SK-N-SH (cell line): Measurements from ENCODE around the gene HS6ST3. TPM values are rescaled to one million over a fixed set of nuclear protein-coding genes. Genes with fewer than 3 reads are reported as not detected.

Source experiments
- CTCF ChIA-PET: fragments of 300-600, 350-600 bp; formaldehyde crosslinking; extraction: SDS; loops from one replicate; lab custom pipeline; 2021; lab: Yijun Ruan, JAX
- POLR2A ChIA-PET: fragments of 350-600 bp; sonication (Branson Sonifier 250); formaldehyde crosslinking; extraction: SDS; loops from one replicate; lab custom pipeline; 2020; ENCODE audit warnings: antibody characterized with exemption, inconsistent platforms; lab: Yijun Ruan, JAX
- DNase-seq: peaks from one replicate; pipeline ENCODE4 v3.0.0; 2012
- H2AFZ ChIP-seq: fragments of 200-600 bp; sonication (generic); 2 replicates; pipeline ENCODE4 v1.8.1; 2016; ENCODE audit warnings: antibody characterized with exemption, mild to moderate bottlenecking, low read depth
- H3F3A ChIP-seq: fragments of 200-600 bp; sonication (generic); replicated peaks from 2 replicates; pipeline ENCODE3; 2016; ENCODE audit warnings: antibody characterized with exemption, mild to moderate bottlenecking; ENCODE audit not compliant: insufficient read depth
- H3K27ac ChIP-seq, 2 experiments: fragments of 200-500 bp in 1 of 2; fragments of 200-600 bp in 1 of 2; sonication (Bioruptor generic) in 1 of 2; sonication (generic), shearing (Covaris generic) in 1 of 2; 2 replicates each; pipeline versions ENCODE4 v1.5.1 to v1.6.1; 2014 to 2016; ENCODE audit warnings: low read depth in 2 of 2, inconsistent platforms in 1 of 2, low read length in 1 of 2, mild to moderate bottlenecking in 1 of 2, mixed read lengths in 1 of 2
- H3K27me3 ChIP-seq: fragments of 200-600 bp; sonication (generic), shearing (Covaris generic); 2 replicates; pipeline ENCODE4 v1.6.1; 2016; ENCODE audit warnings: mixed run types; ENCODE audit not compliant: insufficient read depth
- H3K36me3 ChIP-seq, 2 experiments: fragments of 200-500 bp in 1 of 2; fragments of 200-600 bp in 1 of 2; sonication (Bioruptor generic) in 1 of 2; sonication (generic) in 1 of 2; replicated peaks in 1 of 2; 2 replicates each; pipeline versions ENCODE3 to v1.5.1; 2014 to 2016; ENCODE audit warnings: low read length in 1 of 2, mild to moderate bottlenecking in 1 of 2; ENCODE audit not compliant: insufficient read depth in 2 of 2, control insufficient read depth in 1 of 2
- H3K4me1 ChIP-seq, 2 experiments: fragments of 200-500 bp in 1 of 2; fragments of 200-600 bp in 1 of 2; sonication (Bioruptor generic) in 1 of 2; sonication (generic), shearing (Covaris generic) in 1 of 2; 2 replicates each; pipeline versions ENCODE4 v1.5.1 to v1.6.1; 2014 to 2016; ENCODE audit warnings: low read depth in 1 of 2, low read length in 1 of 2, mixed run types in 1 of 2; ENCODE audit not compliant: insufficient read depth in 2 of 2, control insufficient read depth in 1 of 2
- H3K4me2 ChIP-seq: fragments of 200-600 bp; sonication (generic), shearing (Covaris generic); 2 replicates; pipeline ENCODE4 v1.6.1; 2017; ENCODE audit warnings: mixed run types
- H3K4me3 ChIP-seq, 2 experiments: fragments of 200-500 bp in 1 of 2; fragments of 200-600 bp in 1 of 2; sonication (Bioruptor generic) in 1 of 2; sonication (generic), shearing (Covaris generic) in 1 of 2; 2 replicates each; pipeline versions ENCODE4 v1.5.1 to v1.8.1; 2014 to 2016; ENCODE audit warnings: low read depth in 2 of 2, inconsistent platforms in 1 of 2, low read length in 1 of 2, mild to moderate bottlenecking in 1 of 2, mixed read lengths in 1 of 2, moderate library complexity in 1 of 2
- H3K79me2 ChIP-seq: fragments of 200-600 bp; sonication (generic); 2 replicates; pipeline ENCODE4 v1.8.1; 2017; ENCODE audit warnings: mild to moderate bottlenecking; ENCODE audit not compliant: insufficient read depth
- H3K9ac ChIP-seq: fragments of 200-600 bp; sonication (generic); 2 replicates; pipeline ENCODE4 v1.6.1; 2017; ENCODE audit warnings: mixed run types
- H3K9me2 ChIP-seq: fragments of 200-600 bp; sonication (generic); 2 replicates; pipeline ENCODE4 v1.6.1; 2017; ENCODE audit warnings: mixed run types
- H3K9me3 ChIP-seq: fragments of 200-600 bp; sonication (generic); 2 replicates; pipeline ENCODE4 v1.6.1; 2017; ENCODE audit warnings: mixed run types, mild to moderate bottlenecking, moderate library complexity
- H4K20me1 ChIP-seq: fragments of 200-600 bp; sonication (generic); 2 replicates; pipeline ENCODE4 v1.6.1; 2017; ENCODE audit warnings: mild to moderate bottlenecking, mixed run types; ENCODE audit not compliant: insufficient read depth
- CHD2 ChIP-seq: fragments of 150-350 bp; IDR thresholded peaks from 2 replicates; pipeline ENCODE4 v1.6.1; 2018; ENCODE audit warnings: low read length; ENCODE audit not compliant: partially characterized antibody
- CTCF ChIP-seq: fragments of 200-600 bp; sonication (generic); IDR thresholded peaks from 2 replicates; pipeline ENCODE4 v1.6.1; 2017; ENCODE audit warnings: antibody characterized with exemption, mild to moderate bottlenecking, moderate library complexity
- EP300 ChIP-seq, 2 experiments: IDR thresholded peaks; 2 replicates each; pipeline versions ENCODE4 v1.4.0 to v1.6.1; 2012; ENCODE audit warnings: borderline replicate concordance in 1 of 2, low read depth in 1 of 2, low read length in 1 of 2
- FOSL2 ChIP-seq: IDR thresholded peaks from 2 replicates; pipeline ENCODE4 v1.4.0; 2012; ENCODE audit warnings: low read depth, mild to moderate bottlenecking, moderate library complexity, borderline replicate concordance
- FOXJ3 ChIP-seq: sonication (generic); formaldehyde crosslinking; IDR thresholded peaks from 2 replicates; pipeline ENCODE4 v1.5.1; 2020; ENCODE audit warnings: mild to moderate bottlenecking, missing genetic modification reagents
- FOXM1 ChIP-seq: IDR thresholded peaks from 2 replicates; pipeline ENCODE4 v1.4.0; 2012; ENCODE audit warnings: low read depth, mild to moderate bottlenecking
- IRF3 ChIP-seq: fragments of 150-350 bp; IDR thresholded peaks from 2 replicates; pipeline ENCODE4 v1.6.1; 2016; ENCODE audit warnings: mild to moderate bottlenecking, low read depth, low read length
- JUND ChIP-seq: IDR thresholded peaks from 2 replicates; pipeline ENCODE4 v1.4.0; 2012
- MAX ChIP-seq: IDR thresholded peaks from 2 replicates; pipeline ENCODE4 v1.4.0; 2012; ENCODE audit warnings: low read depth
- RAD21 ChIP-seq: IDR thresholded peaks from 2 replicates; pipeline ENCODE4 v1.6.1; 2012; ENCODE audit warnings: mild to moderate bottlenecking, low read length
- RCOR1 ChIP-seq: fragments of 150-350 bp; IDR thresholded peaks from 2 replicates; pipeline ENCODE4 v1.6.1; 2017; ENCODE audit warnings: antibody characterized with exemption, low read length
- REST ChIP-seq: IDR thresholded peaks from 2 replicates; pipeline ENCODE4 v1.6.1; 2012; ENCODE audit warnings: mild to moderate bottlenecking, low read depth, low read length, moderate library complexity
- SIN3A ChIP-seq: IDR thresholded peaks from 2 replicates; pipeline ENCODE4 v1.6.1; 2012; ENCODE audit warnings: low read depth, mild to moderate bottlenecking, low read length, moderate library complexity, borderline replicate concordance
- TCF12 ChIP-seq: IDR thresholded peaks from 2 replicates; pipeline ENCODE4 v1.4.0; 2012
- TEAD4 ChIP-seq: IDR thresholded peaks from 2 replicates; pipeline ENCODE4 v1.4.0; 2012; ENCODE audit warnings: mild to moderate bottlenecking, borderline replicate concordance; ENCODE audit not compliant: insufficient read depth
- ZBTB33 ChIP-seq: IDR thresholded peaks from 2 replicates; pipeline ENCODE4 v1.4.0; 2012; ENCODE audit warnings: low read depth, borderline replicate concordance
- WGBS: methylation state at CpG from one replicate; pipeline ENCODE4 v1.1.6; 2017; ENCODE audit warnings: low lambda C conversion rate; 5-methylcytosine and 5-hydroxymethylcytosine counted together
- polyA plus RNA-seq, 3 experiments: library from polyadenylated mRNA; depleted of rRNA; stranded (reverse); fragments of >200 nt; gene quantifications; 2 replicates each; pipeline ENCODE4 v1.2.3, GENCODE V29; 2012

HS6ST3 gene
- polyA plus RNA-seq, 1 of the 3 experiments (the other 2 are of a cell fraction) = under 0.01 TPM

GRCh38 chr13:96730676-96731075, 640.8 kb downstream of the HS6ST3 start:
- WGBS = 34% methylated on average over 5 of the region's 5 CpGs
- Histone ChIP-seq H3K9ac (no peak overlapping the region), H3K36me3 (no peaks in the 10 kb centered on the region), H4K20me1 (no peaks in the 10 kb centered on the region), H3F3A (no peaks in the 10 kb centered on the region), H3K4me2 (no peak overlapping the region)
- CTCF ChIA-PET = no interaction called here
- no peak for DNase-seq
- TF ChIP-seq TCF12 = no peak
- no peak for TF ChIP-seq JUND
- no peak for TF ChIP-seq RCOR1
- TF ChIP-seq CHD2 = no peak
- no peak for TF ChIP-seq FOXJ3 (CRISPR knock-in tag)
- TF ChIP-seq FOXM1 = no peak
- no peak for TF ChIP-seq IRF3
- TF ChIP-seq TEAD4 = no peak
- no peak for TF ChIP-seq ZBTB33
- TF ChIP-seq, all 33 proteins: peak for 0
- Histone ChIP-seq H3K4me3 (no peak overlapping the region), H3K4me1 (peaks cover 0 to 2% of the 10 kb centered on the region in 2 experiments; a peak in 1 of 4 replicates), H3K9me2 (no peaks in the 10 kb centered on the region), H3K79me2 (no peaks in the 10 kb centered on the region), H2AFZ (no peak overlapping the region), H3K27me3 (no peaks in the 10 kb centered on the region), H3K9me3 (no peaks in the 10 kb centered on the region), H3K27ac (no peak overlapping the region)
- POLR2A ChIA-PET = no interaction called here

- Histone ChIP-seq H3K79me2 (no peaks in the 10 kb centered on the region), H3K9me2 (no peaks in the 10 kb centered on the region), H3F3A (no peaks in the 10 kb centered on the region), H4K20me1 (no peaks in the 10 kb centered on the region), H3K27ac (no peak overlapping the region), H2AFZ (no peak overlapping the region), H3K4me3 (no peak overlapping the region), H3K9ac (no peak overlapping the region), H3K4me1 (peaks cover 0 to 2% of the 10 kb centered on the region in 2 experiments; a peak in 1 of 4 replicates), H3K9me3 (no peaks in the 10 kb centered on the region), H3K36me3 (no peaks in the 10 kb centered on the region), H3K27me3 (no peaks in the 10 kb centered on the region), H3K4me2 (no peak overlapping the region)
- peak; percentile 6 for DNase-seq
- ChIA-PET CTCF (no interaction called here), POLR2A (no interaction called here)
- 6% methylated on average over 4 of the region's 4 CpGs for WGBS
- TF ChIP-seq TEAD4 (no peak), CTCF (no peak), REST (no peak), RAD21 (no peak; the same call in 1 of the 2 replicates), CHD2 (peak; percentile 52), RCOR1 (peak; percentile 30), EP300 (IDR thresholded peaks at IDR 0.05; ENCODE audit: borderline replicate concordance in 1 of 2, low read depth in 1 of 2, low read length in 1 of 2) (peak in 1 of 2 experiments; percentile 87; a peak in 2 of 4 replicates), MAX (no peak), TCF12 (no peak), SIN3A (no peak), FOSL2 (no peak)
These were observed 644.6 kb downstream of the HS6ST3 start for GRCh38 chr13:96734499-96734898.
